ACC112 (cell line): ENCODE measurements around the gene TFF2.

Source experiments
- H2AFZ ChIP-seq: fragments of 200-600 bp; sonication (generic); one replicate; pipeline ENCODE4 v1.6.0; 2017; ENCODE audit warnings: antibody characterized with exemption, low read length; ENCODE audit not compliant: unreplicated experiment
- H3K27ac ChIP-seq: fragments of 200-600 bp; sonication (generic); 2 replicates; pipeline ENCODE4 v1.5.1; 2014; ENCODE audit warnings: low read depth, mild to moderate bottlenecking, antibody characterized with exemption, low read length, moderate library complexity
- H3K27me3 ChIP-seq: fragments of 200-600 bp; sonication (generic); 2 replicates; pipeline ENCODE4 v1.6.1; 2014; ENCODE audit warnings: mild to moderate bottlenecking, antibody characterized with exemption, low read length, moderate library complexity, mixed read lengths; ENCODE audit not compliant: insufficient read depth
- H3K36me3 ChIP-seq: fragments of 200-600 bp; sonication (generic); 2 replicates; pipeline ENCODE4 v1.6.1; 2016; ENCODE audit warnings: mild to moderate bottlenecking, antibody characterized with exemption, low read length, moderate library complexity, mixed read lengths; ENCODE audit not compliant: insufficient read depth
- H3K4me1 ChIP-seq: fragments of 200-600 bp; sonication (generic); one replicate; pipeline ENCODE4 v1.6.1; 2016; ENCODE audit warnings: low read length, mixed read lengths; ENCODE audit not compliant: insufficient read depth, unreplicated experiment, control insufficient read depth
- H3K4me3 ChIP-seq: fragments of 200-600 bp; sonication (generic); 2 replicates; pipeline ENCODE4 v1.5.1; 2014; ENCODE audit warnings: mild to moderate bottlenecking, low read depth, low read length
- H3K79me2 ChIP-seq: fragments of 200-600 bp; sonication (generic); one replicate; pipeline ENCODE4 v1.6.0; 2016; ENCODE audit warnings: low read length; ENCODE audit not compliant: control insufficient read depth, unreplicated experiment, insufficient read depth

TFF2 gene

DNA sequence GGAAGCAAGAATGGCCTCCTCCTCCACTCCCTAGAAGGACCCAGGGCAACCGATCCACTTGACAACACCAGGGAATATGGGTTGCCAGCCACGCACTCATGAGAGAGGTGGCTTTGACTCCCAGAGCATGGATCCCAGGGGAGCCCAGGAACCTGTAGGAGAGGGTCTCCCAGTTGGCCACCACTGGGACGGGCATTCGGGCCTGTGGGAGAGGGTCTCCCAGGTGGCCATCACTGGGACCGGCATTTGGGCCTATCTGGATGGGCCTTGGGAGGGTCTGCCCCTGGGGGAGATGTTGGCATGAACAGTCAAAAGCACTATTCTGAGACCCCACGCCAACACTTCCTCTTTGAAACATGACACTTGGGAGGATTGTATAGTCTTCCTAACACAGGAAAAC is 15.0 kb upstream of the TFF2 start:
- Histone ChIP-seq H3K36me3 (no peaks in the 10 kb centered on the region), H3K4me1 (no peaks in the 10 kb centered on the region), H3K79me2 (no peaks in the 10 kb centered on the region), H3K27me3 (peaks cover 49% of the 10 kb centered on the region), H3K27ac (no peak overlapping the region), H3K4me3 (no peak overlapping the region), H2AFZ (no peak overlapping the region)

GRCh38 chr21:42364304-42364865 is 13.6 kb upstream of the TFF2 start:
- H3K79me2 ChIP-seq = no peaks in the 10 kb centered on the region
- no peaks in the 10 kb centered on the region for H3K36me3 ChIP-seq
- no peak overlapping the region for H2AFZ ChIP-seq
- no peaks in the 10 kb centered on the region for H3K4me1 ChIP-seq
- H3K4me3 ChIP-seq = no peak overlapping the region
- H3K27ac ChIP-seq = no peak overlapping the region
- peaks cover 45% of the 10 kb centered on the region for H3K27me3 ChIP-seq

DNA sequence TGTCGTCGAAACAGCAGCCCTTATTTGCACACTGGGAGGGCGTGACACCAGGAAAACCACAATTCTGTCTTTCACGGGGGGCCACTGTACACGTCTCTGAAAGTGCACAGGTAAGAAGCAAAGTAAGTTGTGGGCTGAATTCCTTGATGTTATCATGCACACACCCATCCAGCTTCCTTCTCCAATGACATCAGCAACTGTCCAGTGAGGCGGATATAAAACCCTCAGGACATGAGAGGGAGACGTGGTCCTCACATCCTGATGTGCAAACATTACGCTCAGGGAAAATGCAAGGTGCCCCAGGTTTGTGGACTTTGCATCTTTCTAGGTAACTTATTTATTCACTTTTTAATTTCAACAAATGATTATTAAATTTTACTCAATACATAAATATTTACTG is 12.5 kb upstream of the TFF2 start:
- Histone ChIP-seq H2AFZ (no peak overlapping the region), H3K27ac (no peak overlapping the region), H3K4me1 (no peaks in the 10 kb centered on the region), H3K4me3 (no peak overlapping the region), H3K79me2 (no peaks in the 10 kb centered on the region), H3K27me3 (peaks cover 43% of the 10 kb centered on the region), H3K36me3 (no peaks in the 10 kb centered on the region)

DNA sequence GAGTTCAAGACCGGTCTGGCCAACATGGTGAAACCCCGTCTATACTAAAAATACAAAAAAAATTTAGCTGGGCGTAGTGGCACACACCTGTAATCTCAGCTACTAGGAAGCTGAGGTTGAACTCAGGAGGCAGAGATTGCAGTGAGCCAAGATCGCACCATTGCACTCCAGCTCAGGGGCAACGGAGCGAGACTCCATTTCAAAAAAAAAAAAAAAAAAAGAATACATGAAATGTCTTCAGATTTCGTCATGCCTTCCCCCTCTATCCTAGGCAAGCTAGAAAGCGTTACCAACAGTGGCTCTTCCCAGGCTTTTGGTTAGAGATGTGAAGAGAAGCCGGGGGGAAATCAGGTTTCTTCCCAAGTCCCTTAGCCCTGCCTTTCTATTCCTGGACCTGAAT is 11.9 kb upstream of the TFF2 start:
- Histone ChIP-seq H3K4me1 (no peaks in the 10 kb centered on the region), H3K79me2 (no peaks in the 10 kb centered on the region), H2AFZ (no peak overlapping the region), H3K27ac (no peak overlapping the region), H3K36me3 (no peaks in the 10 kb centered on the region), H3K27me3 (peaks cover 43% of the 10 kb centered on the region), H3K4me3 (no peak overlapping the region)

GRCh38 chr21:42362198-42362597 is 11.4 kb upstream of the TFF2 start:
- no peak overlapping the region for H2AFZ ChIP-seq
- H3K27ac ChIP-seq = no peak overlapping the region
- H3K27me3 ChIP-seq = peaks cover 44% of the 10 kb centered on the region
- no peaks in the 10 kb centered on the region for H3K79me2 ChIP-seq
- H3K36me3 ChIP-seq = no peaks in the 10 kb centered on the region
- H3K4me3 ChIP-seq = no peak overlapping the region
- H3K4me1 ChIP-seq = no peaks in the 10 kb centered on the region

DNA sequence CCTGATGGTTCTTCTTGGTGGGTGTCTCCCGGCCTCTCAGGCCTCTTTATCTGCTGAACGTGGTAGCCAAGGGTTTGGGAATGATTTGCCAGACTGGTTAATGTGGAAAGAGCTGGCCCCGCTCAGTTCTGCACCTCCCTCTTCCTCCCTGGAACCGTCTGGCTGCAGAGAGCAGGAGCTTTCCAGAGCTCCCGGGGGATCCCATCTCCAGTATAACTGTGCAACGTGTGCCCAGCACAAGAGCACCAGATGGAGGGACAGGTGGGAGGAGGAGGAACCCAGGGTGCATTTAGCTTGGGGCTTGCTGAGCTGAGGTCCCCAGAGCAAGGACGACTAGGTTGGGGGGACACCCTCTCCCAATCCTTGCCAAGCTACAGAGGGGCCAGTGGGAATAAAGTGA is 10.5 kb upstream of the TFF2 start:
- Histone ChIP-seq H2AFZ (no peak overlapping the region), H3K36me3 (no peaks in the 10 kb centered on the region), H3K27me3 (peaks cover 52% of the 10 kb centered on the region), H3K4me1 (no peaks in the 10 kb centered on the region), H3K79me2 (no peaks in the 10 kb centered on the region), H3K4me3 (no peak overlapping the region), H3K27ac (no peak overlapping the region)

GRCh38 chr21:42360317-42360716 is 9.5 kb upstream of the TFF2 start:
- Histone ChIP-seq H3K4me1 (no peaks in the 10 kb centered on the region), H3K27me3 (peaks cover 58% of the 10 kb centered on the region), H3K27ac (no peak overlapping the region), H3K4me3 (no peak overlapping the region), H3K79me2 (no peaks in the 10 kb centered on the region), H2AFZ (no peak overlapping the region), H3K36me3 (no peaks in the 10 kb centered on the region)

DNA sequence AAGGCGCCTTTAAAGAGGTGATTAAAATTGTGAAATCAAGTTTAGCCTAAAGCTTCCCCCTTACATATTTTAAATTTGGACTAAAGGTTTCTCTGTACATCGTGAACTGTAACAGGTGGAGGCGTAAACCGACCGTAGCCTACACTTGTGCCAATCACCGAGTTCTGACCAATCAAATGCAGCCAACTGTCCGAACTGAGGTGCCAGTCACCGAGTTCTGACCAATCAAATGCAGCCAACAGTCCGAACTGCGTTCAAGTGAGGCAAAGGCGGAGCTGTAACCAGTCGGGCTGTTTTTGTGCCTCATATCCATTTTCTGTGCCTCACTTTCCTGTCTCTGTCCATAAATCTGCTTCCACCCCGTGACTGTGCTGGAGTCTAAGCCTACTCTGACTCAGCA is 8.1 kb upstream of the TFF2 start:
- H3K27ac ChIP-seq = no peak overlapping the region
- no peak overlapping the region for H3K4me3 ChIP-seq
- no peaks in the 10 kb centered on the region for H3K79me2 ChIP-seq
- H2AFZ ChIP-seq = no peak overlapping the region
- H3K27me3 ChIP-seq = peaks cover 63% of the 10 kb centered on the region
- no peaks in the 10 kb centered on the region for H3K4me1 ChIP-seq
- H3K36me3 ChIP-seq = no peaks in the 10 kb centered on the region

DNA sequence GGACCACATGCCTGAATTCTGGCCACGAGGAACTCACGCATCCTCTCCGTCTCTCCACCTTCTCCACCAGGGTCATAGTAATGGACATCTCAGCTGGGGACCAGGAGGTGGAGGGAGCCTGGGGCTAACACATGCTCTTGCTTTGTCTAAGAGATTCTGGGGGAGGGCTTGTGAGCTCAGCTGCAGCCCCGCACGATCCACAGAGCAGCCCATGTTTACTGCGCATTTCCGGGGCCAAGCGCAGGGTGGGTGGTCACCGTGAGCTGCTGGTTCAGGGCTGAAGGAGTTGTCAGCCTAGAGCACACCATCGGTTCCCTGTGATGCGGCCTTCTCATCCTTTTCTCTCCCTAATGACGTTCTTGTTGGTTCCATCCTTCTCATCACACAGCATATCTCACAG is 7.5 kb upstream of the TFF2 start:
- no peak overlapping the region for H3K27ac ChIP-seq
- no peak overlapping the region for H2AFZ ChIP-seq
- H3K27me3 ChIP-seq = peaks cover 67% of the 10 kb centered on the region
- H3K4me3 ChIP-seq = no peak overlapping the region
- H3K36me3 ChIP-seq = no peaks in the 10 kb centered on the region
- no peaks in the 10 kb centered on the region for H3K4me1 ChIP-seq
- no peaks in the 10 kb centered on the region for H3K79me2 ChIP-seq

GRCh38 chr21:42357307-42357706 is 6.5 kb upstream of the TFF2 start:
- H3K36me3 ChIP-seq = no peaks in the 10 kb centered on the region
- no peak overlapping the region for H3K27ac ChIP-seq
- H2AFZ ChIP-seq = no peak overlapping the region
- H3K27me3 ChIP-seq = peaks cover 59% of the 10 kb centered on the region
- H3K4me3 ChIP-seq = no peak overlapping the region
- H3K79me2 ChIP-seq = no peaks in the 10 kb centered on the region
- H3K4me1 ChIP-seq = no peaks in the 10 kb centered on the region

DNA sequence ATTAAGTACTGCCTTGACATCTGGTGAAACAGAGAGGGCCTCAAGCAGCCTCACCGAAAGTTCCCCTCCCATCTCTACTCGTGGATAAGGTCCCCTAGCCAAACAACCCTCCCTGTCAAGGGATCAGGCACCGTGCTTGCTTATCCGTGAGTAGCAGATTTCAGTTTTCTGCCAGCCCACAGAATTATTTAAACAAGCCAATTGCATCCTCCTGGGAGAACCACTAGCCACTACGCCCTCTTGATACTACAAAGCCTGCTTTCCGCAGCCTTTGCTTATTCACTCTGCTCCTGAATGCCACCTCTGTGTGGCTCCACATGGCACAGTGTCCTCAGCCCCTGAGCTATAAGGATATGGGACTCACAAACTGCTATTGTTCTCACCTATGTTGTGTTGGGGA is 5.9 kb upstream of the TFF2 start:
- Histone ChIP-seq H2AFZ (no peak overlapping the region), H3K27ac (no peak overlapping the region), H3K4me3 (no peak overlapping the region), H3K4me1 (no peaks in the 10 kb centered on the region), H3K36me3 (no peaks in the 10 kb centered on the region), H3K27me3 (peaks cover 52% of the 10 kb centered on the region), H3K79me2 (no peaks in the 10 kb centered on the region)
